K562 (cell line): Measurements from ENCODE around the gene SERPINF2. TPM values are rescaled to one million over a fixed set of nuclear protein-coding genes. Genes with fewer than 3 reads are reported as not detected.

ENCODE experiments used
- ADNP ChIP-seq: fragments of 200-800 bp; sonication (Bioruptor generic); IDR thresholded peaks from 2 replicates; pipeline ENCODE4 v1.6.1; 2016; ENCODE audit warnings: missing genetic modification characterization, missing compliant biosample characterization
- CCNT2 ChIP-seq: IDR thresholded peaks from 2 replicates; pipeline ENCODE4 v1.6.1; 2011; ENCODE audit warnings: borderline replicate concordance, low read depth, mild to moderate bottlenecking, moderate library complexity, mixed read lengths, low read length; ENCODE audit not compliant: insufficient read length; ENCODE audit errors: extremely low read depth
- ELF1 ChIP-seq: fragments of 200-800 bp; sonication (Bioruptor generic); IDR thresholded peaks from 2 replicates; pipeline ENCODE4 v1.6.1; 2016; ENCODE audit warnings: missing genetic modification characterization, missing compliant biosample characterization
- GATAD2B ChIP-seq: fragments of 450-650 bp; IDR thresholded peaks from 2 replicates; pipeline ENCODE4 v1.6.1; 2017; ENCODE audit warnings: mild to moderate bottlenecking, borderline replicate concordance
- POLR2G ChIP-seq: fragments of 200-400 bp; formaldehyde crosslinking; IDR thresholded peaks from 2 replicates; pipeline ENCODE4 v1.6.1; 2017; ENCODE audit warnings: low read depth, mild to moderate bottlenecking, antibody characterized with exemption, low read length, moderate library complexity
- PRMT5 ChIP-seq: sonication (generic); formaldehyde crosslinking; IDR thresholded peaks from 2 replicates; pipeline ENCODE4 v1.5.0; 2020; ENCODE audit warnings: missing genetic modification reagents
- ZNF778 ChIP-seq: fragments of 450-650 bp; formaldehyde crosslinking; IDR thresholded peaks from 2 replicates; pipeline ENCODE4 v1.4.0; 2020; ENCODE audit warnings: mild to moderate bottlenecking, moderate library complexity
- polyA plus RNA-seq, 8 experiments: library from polyadenylated mRNA; depleted of rRNA in 4 of 8; stranded (reverse) in 5 of 8; unstranded in 3 of 8; fragments of >200 nt; fragmentation: Nextera tagmentation in 2 of 8; fragmentation: Illumina TruSeq in 1 of 8; extraction: Ambion mirVana in 2 of 8; extraction: Trizol in 1 of 8; gene quantifications; 2 replicates each; pipeline versions ENCODE4 v1.2.1 to v1.2.3, GENCODE V29; 2011 to 2014; ENCODE audit warnings: inconsistent platforms in 1 of 8, missing spikeins in 1 of 8
- total RNA-seq, 7 experiments: library from RNA; depleted of rRNA in 6 of 7; stranded (reverse); fragments of >200 nt in 6 of 7; fragmentation: Illumina TruSeq in 2 of 7; extraction: Trizol in 2 of 7; gene quantifications; 2 replicates each; pipeline versions ENCODE4 v1.2.1 to v1.2.3, GENCODE V29; 2011 to 2021; ENCODE audit warnings: low replicate concordance in 1 of 7
- TF ChIP-seq, protein P1 (sequence below): sonication (generic); formaldehyde crosslinking; IDR thresholded peaks from 2 replicates; pipeline ENCODE4 v1.8.0; 2023; ENCODE audit warnings: mild to moderate bottlenecking, missing genetic modification reagents
- TF ChIP-seq, protein P2 (sequence below): fragments of 450-650 bp; formaldehyde crosslinking; IDR thresholded peaks from 2 replicates; pipeline ENCODE4 v1.4.0; 2020; ENCODE audit warnings: mild to moderate bottlenecking, moderate library complexity
- TF ChIP-seq, protein P3 (sequence below): fragments of 250-450 bp; sonication (Bioruptor Pico); IDR thresholded peaks from 2 replicates; pipeline ENCODE4 v1.4.0; 2020
- TF ChIP-seq, protein P4 (sequence below), 3 experiments: fragments of 200-800 bp in 1 of 3; sonication (Bioruptor generic) in 1 of 3; sonication (generic) in 1 of 3; formaldehyde crosslinking in 1 of 3; IDR thresholded peaks; 2 replicates each; pipeline versions ENCODE4 v1.6.1 to v1.8.0; 2016 to 2022; ENCODE audit warnings: mild to moderate bottlenecking in 2 of 3, missing compliant biosample characterization in 2 of 3, missing genetic modification characterization in 2 of 3, missing genetic modification reagents in 1 of 3
- TF ChIP-seq, protein P5 (sequence below): IDR thresholded peaks from 2 replicates; pipeline ENCODE4 v1.6.1; 2011; ENCODE audit warnings: borderline replicate concordance, low read depth, mild to moderate bottlenecking, moderate library complexity, low read length; ENCODE audit not compliant: insufficient read depth, poor library complexity, severe bottlenecking
- TF ChIP-seq, protein P6 (sequence below): sonication (generic); formaldehyde crosslinking; IDR thresholded peaks from 2 replicates; pipeline ENCODE4 v1.9.0; 2022; ENCODE audit warnings: mild to moderate bottlenecking, missing genetic modification reagents
- TF ChIP-seq, protein P7 (sequence below): fragments of 250-450 bp; sonication (Bioruptor Pico); IDR thresholded peaks from 2 replicates; pipeline ENCODE4 v1.4.0; 2020; ENCODE audit warnings: mild to moderate bottlenecking, moderate library complexity

The SERPINF2 gene
- total and polyA plus RNA-seq, 9 of the 15 experiments (the other 6 are each of a cell fraction or from before 2014, with no cell fraction given) = 0.22 TPM; not detected in 8

DNA sequence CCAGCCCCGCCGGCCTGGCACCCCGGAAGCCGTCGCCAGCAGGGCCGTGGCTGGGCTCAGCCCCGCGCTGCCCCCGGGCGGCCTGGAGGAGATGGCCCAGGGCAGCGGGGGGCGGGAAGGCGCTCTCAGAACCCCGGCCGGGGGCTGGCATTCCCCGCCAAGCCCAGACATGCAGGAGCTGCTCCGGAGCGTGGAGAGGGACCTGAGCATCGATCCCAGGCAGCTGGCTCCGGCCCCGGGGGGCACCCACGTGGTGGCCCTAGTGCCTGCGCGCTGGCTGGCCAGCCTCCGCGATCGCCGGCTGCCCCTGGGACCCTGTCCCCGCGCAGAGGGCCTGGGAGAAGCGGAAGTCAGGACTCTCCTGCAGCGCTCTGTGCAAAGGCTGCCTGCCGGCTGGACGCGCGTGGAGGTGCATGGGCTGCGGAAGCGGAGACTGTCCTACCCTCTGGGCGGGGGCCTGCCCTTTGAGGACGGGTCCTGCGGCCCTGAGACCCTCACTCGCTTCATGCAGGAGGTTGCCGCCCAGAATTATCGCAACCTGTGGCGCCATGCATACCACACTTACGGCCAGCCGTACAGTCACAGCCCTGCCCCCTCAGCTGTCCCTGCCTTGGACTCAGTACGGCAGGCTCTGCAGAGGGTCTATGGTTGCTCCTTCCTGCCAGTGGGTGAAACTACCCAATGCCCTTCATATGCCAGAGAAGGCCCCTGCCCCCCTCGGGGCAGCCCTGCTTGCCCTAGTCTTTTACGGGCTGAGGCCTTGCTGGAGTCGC lies 17.6 kb upstream of the SERPINF2 start (continued):
- TF ChIP-seq POLR2G (peak; percentile 43; the same call in 1 of the 2 replicates), CCNT2 (no peak), GATAD2B (no peak), PRMT5 (CRISPR knock-in tag) (no peak), ADNP (tag) (no peak), ZNF778 (CRISPR knock-in tag) (no peak), ELF1 (peak; percentile 76)
- TF ChIP-seq, protein P1, sequence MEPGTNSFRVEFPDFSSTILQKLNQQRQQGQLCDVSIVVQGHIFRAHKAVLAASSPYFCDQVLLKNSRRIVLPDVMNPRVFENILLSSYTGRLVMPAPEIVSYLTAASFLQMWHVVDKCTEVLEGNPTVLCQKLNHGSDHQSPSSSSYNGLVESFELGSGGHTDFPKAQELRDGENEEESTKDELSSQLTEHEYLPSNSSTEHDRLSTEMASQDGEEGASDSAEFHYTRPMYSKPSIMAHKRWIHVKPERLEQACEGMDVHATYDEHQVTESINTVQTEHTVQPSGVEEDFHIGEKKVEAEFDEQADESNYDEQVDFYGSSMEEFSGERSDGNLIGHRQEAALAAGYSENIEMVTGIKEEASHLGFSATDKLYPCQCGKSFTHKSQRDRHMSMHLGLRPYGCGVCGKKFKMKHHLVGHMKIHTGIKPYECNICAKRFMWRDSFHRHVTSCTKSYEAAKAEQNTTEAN = no peak
- TF ChIP-seq, protein P2, sequence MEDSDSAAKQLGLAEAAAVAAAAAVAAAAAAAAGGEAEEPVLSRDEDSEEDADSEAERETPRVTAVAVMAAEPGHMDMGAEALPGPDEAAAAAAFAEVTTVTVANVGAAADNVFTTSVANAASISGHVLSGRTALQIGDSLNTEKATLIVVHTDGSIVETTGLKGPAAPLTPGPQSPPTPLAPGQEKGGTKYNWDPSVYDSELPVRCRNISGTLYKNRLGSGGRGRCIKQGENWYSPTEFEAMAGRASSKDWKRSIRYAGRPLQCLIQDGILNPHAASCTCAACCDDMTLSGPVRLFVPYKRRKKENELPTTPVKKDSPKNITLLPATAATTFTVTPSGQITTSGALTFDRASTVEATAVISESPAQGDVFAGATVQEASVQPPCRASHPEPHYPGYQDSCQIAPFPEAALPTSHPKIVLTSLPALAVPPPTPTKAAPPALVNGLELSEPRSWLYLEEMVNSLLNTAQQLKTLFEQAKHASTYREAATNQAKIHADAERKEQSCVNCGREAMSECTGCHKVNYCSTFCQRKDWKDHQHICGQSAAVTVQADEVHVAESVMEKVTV (CRISPR knock-in tag) = no peak
- TF ChIP-seq, protein P3, sequence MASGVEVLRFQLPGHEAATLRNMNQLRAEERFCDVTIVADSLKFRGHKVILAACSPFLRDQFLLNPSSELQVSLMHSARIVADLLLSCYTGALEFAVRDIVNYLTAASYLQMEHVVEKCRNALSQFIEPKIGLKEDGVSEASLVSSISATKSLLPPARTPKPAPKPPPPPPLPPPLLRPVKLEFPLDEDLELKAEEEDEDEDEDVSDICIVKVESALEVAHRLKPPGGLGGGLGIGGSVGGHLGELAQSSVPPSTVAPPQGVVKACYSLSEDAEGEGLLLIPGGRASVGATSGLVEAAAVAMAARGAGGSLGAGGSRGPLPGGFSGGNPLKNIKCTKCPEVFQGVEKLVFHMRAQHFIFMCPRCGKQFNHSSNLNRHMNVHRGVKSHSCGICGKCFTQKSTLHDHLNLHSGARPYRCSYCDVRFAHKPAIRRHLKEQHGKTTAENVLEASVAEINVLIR (CRISPR knock-in tag) = no peak
- TF ChIP-seq, protein P4, sequence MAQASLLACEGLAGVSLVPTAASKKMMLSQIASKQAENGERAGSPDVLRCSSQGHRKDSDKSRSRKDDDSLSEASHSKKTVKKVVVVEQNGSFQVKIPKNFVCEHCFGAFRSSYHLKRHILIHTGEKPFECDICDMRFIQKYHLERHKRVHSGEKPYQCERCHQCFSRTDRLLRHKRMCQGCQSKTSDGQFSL (CRISPR knock-in tag; IDR thresholded peaks at IDR 0.05) = no peak
- TF ChIP-seq, protein P4 (tag; IDR thresholded peaks at IDR 0.05) = no peak
- TF ChIP-seq, protein P5, sequence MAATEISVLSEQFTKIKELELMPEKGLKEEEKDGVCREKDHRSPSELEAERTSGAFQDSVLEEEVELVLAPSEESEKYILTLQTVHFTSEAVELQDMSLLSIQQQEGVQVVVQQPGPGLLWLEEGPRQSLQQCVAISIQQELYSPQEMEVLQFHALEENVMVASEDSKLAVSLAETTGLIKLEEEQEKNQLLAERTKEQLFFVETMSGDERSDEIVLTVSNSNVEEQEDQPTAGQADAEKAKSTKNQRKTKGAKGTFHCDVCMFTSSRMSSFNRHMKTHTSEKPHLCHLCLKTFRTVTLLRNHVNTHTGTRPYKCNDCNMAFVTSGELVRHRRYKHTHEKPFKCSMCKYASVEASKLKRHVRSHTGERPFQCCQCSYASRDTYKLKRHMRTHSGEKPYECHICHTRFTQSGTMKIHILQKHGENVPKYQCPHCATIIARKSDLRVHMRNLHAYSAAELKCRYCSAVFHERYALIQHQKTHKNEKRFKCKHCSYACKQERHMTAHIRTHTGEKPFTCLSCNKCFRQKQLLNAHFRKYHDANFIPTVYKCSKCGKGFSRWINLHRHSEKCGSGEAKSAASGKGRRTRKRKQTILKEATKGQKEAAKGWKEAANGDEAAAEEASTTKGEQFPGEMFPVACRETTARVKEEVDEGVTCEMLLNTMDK = peak; percentile 62
- TF ChIP-seq, protein P6, sequence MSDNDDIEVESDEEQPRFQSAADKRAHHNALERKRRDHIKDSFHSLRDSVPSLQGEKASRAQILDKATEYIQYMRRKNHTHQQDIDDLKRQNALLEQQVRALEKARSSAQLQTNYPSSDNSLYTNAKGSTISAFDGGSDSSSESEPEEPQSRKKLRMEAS (CRISPR knock-in tag) = peak; percentile 13
- TF ChIP-seq, protein P7, sequence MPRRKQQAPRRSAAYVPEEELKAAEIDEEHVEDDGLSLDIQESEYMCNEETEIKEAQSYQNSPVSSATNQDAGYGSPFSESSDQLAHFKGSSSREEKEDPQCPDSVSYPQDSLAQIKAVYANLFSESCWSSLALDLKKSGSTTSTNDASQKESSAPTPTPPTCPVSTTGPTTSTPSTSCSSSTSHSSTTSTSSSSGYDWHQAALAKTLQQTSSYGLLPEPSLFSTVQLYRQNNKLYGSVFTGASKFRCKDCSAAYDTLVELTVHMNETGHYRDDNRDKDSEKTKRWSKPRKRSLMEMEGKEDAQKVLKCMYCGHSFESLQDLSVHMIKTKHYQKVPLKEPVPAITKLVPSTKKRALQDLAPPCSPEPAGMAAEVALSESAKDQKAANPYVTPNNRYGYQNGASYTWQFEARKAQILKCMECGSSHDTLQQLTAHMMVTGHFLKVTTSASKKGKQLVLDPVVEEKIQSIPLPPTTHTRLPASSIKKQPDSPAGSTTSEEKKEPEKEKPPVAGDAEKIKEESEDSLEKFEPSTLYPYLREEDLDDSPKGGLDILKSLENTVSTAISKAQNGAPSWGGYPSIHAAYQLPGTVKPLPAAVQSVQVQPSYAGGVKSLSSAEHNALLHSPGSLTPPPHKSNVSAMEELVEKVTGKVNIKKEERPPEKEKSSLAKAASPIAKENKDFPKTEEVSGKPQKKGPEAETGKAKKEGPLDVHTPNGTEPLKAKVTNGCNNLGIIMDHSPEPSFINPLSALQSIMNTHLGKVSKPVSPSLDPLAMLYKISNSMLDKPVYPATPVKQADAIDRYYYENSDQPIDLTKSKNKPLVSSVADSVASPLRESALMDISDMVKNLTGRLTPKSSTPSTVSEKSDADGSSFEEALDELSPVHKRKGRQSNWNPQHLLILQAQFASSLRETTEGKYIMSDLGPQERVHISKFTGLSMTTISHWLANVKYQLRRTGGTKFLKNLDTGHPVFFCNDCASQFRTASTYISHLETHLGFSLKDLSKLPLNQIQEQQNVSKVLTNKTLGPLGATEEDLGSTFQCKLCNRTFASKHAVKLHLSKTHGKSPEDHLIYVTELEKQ (CRISPR knock-in tag) = no peak
